HCT116 (cell line): Measurements from ENCODE around the gene CACNA1C. TPM values are rescaled to one million over a fixed set of nuclear protein-coding genes. Genes with fewer than 3 reads are reported as not detected.

Experiments used
- ATAC-seq: fragments of 200-7000 bp; cut with Tn5 transposase; 2 replicates; pipeline ENCODE4 v1.9.1; 2020; ENCODE audit warnings: mild to moderate bottlenecking, moderate library complexity
- BruUV-seq: library from RNA; stranded (reverse); fragments of 400-500 nt; replicated peaks from 2 replicates; lab custom pipeline; 2021; lab: Mats Ljungman, UMichigan
- CTCF ChIA-PET: fragments of 300-600 bp; sonication (Branson Sonifier 250); formaldehyde crosslinking; loops from one replicate; lab custom pipeline; 2021; ENCODE audit warnings: antibody characterized with exemption; lab: Charles Lee
- POLR2A ChIA-PET: fragments of 300-600, 350-600 bp; sonication (Branson Sonifier 250); formaldehyde crosslinking; loops from one replicate; lab custom pipeline; 2021; ENCODE audit warnings: antibody characterized with exemption; lab: Charles Lee
- RAD21 ChIA-PET, 2 experiments: fragments of 300-600 bp; sonication (Branson Sonifier 250); formaldehyde crosslinking; loops; one replicate each; lab custom pipeline; 2023; ENCODE audit warnings: low total read pairs in 2 of 2; ENCODE audit not compliant: uncharacterized antibody in 2 of 2, unreplicated experiment in 2 of 2, low non-redundant PET in 1 of 2; lab: Charles Lee
- DNase-seq: peaks from one replicate; pipeline ENCODE4 v3.0.0-alpha.2; 2010; ENCODE audit warnings: low read depth, low spot score
- H2AFZ ChIP-seq: fragments of 200-600 bp; shearing (Covaris generic), sonication (generic); 2 replicates; pipeline ENCODE4 v1.6.1; 2017; ENCODE audit warnings: low read depth, mixed run types, mixed read lengths, antibody characterized with exemption, low read length; ENCODE audit not compliant: poor library complexity, severe bottlenecking
- H3K27ac ChIP-seq: 2 replicates; pipeline ENCODE4 v1.5.1; 2012; ENCODE audit warnings: low read depth, low read length
- H3K27me3 ChIP-seq: fragments of 200-600 bp; sonication (generic); 2 replicates; pipeline ENCODE4 v1.6.1; 2016; ENCODE audit warnings: mixed run types, low read length, mixed read lengths; ENCODE audit not compliant: insufficient read depth
- H3K36me3 ChIP-seq, 2 experiments: fragments of 200-500 bp in 1 of 2; fragments of 200-600 bp in 1 of 2; sonication (Bioruptor generic) in 1 of 2; sonication (generic) in 1 of 2; 2 replicates each; pipeline versions ENCODE4 v1.5.1 to v1.6.1; 2014 to 2016; ENCODE audit warnings: low read length in 2 of 2, inconsistent platforms in 1 of 2, mixed read lengths in 1 of 2, mixed run types in 1 of 2; ENCODE audit not compliant: insufficient read depth in 2 of 2, control insufficient read depth in 1 of 2
- H3K4me1 ChIP-seq, 2 experiments: fragments of 200-600 bp in 1 of 2; sonication (generic) in 1 of 2; 2 replicates each; pipeline versions ENCODE4 v1.5.1 to v1.6.1; 2012 to 2017; ENCODE audit warnings: low read length in 2 of 2, inconsistent platforms in 1 of 2, mild to moderate bottlenecking in 1 of 2, mixed read lengths in 1 of 2, mixed run types in 1 of 2, moderate library complexity in 1 of 2; ENCODE audit not compliant: insufficient read depth in 2 of 2, control insufficient read depth in 1 of 2
- H3K4me2 ChIP-seq: fragments of 200-600 bp; sonication (generic); 2 replicates; pipeline ENCODE4 v1.6.1; 2017; ENCODE audit warnings: mixed run types, low read length, mixed read lengths
- H3K4me3 ChIP-seq, 2 experiments: fragments of 200-600 bp in 1 of 2; sonication (generic) in 1 of 2; replicated peaks in 1 of 2; 2 replicates each; pipeline ENCODE4 v1.5.1; 2011 to 2016; ENCODE audit warnings: low read length in 2 of 2, control low read depth in 1 of 2, low read depth in 1 of 2, mild to moderate bottlenecking in 1 of 2, mixed read lengths in 1 of 2, mixed run types in 1 of 2
- H3K79me2 ChIP-seq: fragments of 200-600 bp; sonication (generic); 2 replicates; pipeline ENCODE4 v1.6.1; 2017; ENCODE audit warnings: mild to moderate bottlenecking, mixed run types, low read length, moderate library complexity, mixed read lengths; ENCODE audit not compliant: insufficient read depth
- H3K9ac ChIP-seq: fragments of 200-600 bp; sonication (generic); 2 replicates; pipeline ENCODE4 v1.6.1; 2016; ENCODE audit warnings: low read length, mixed read lengths
- H3K9me2 ChIP-seq: fragments of 200-600 bp; sonication (generic), shearing (Covaris generic); 2 replicates; pipeline ENCODE4 v1.6.1; 2017; ENCODE audit warnings: mixed run types, mild to moderate bottlenecking, moderate library complexity; ENCODE audit not compliant: insufficient read depth
- H3K9me3 ChIP-seq, 2 experiments: fragments of 200-500 bp in 1 of 2; fragments of 200-600 bp in 1 of 2; sonication (Bioruptor generic) in 1 of 2; sonication (generic) in 1 of 2; 2 replicates each; pipeline ENCODE4 v1.6.1; 2014 to 2017; ENCODE audit warnings: low read length in 2 of 2, mixed read lengths in 2 of 2, inconsistent platforms in 1 of 2, low read depth in 1 of 2, mild to moderate bottlenecking in 1 of 2, mixed run types in 1 of 2, moderate library complexity in 1 of 2; ENCODE audit not compliant: control insufficient read depth in 1 of 2, insufficient read depth in 1 of 2
- H4K20me1 ChIP-seq: fragments of 200-600 bp; sonication (generic), shearing (Covaris generic); 2 replicates; pipeline ENCODE4 v1.6.1; 2017; ENCODE audit warnings: mixed run types, mild to moderate bottlenecking, moderate library complexity; ENCODE audit not compliant: insufficient read depth
- ELF1 ChIP-seq: IDR thresholded peaks from 2 replicates; pipeline ENCODE4 v1.6.1; 2012; ENCODE audit warnings: low read depth, borderline replicate concordance
- EZH2 ChIP-seq: fragments of 200-600 bp; sonication (generic); IDR thresholded peaks from 2 replicates; pipeline ENCODE4 v1.6.1; 2017; ENCODE audit warnings: antibody characterized with exemption, mixed run types
- EZH2phosphoT487 ChIP-seq: fragments of 200-600 bp; IDR thresholded peaks from 2 replicates; pipeline ENCODE4 v1.6.1; 2018; ENCODE audit warnings: antibody characterized with exemption, borderline replicate concordance
- FOSL1 ChIP-seq: IDR thresholded peaks from 2 replicates; pipeline ENCODE4 v1.6.1; 2012; ENCODE audit warnings: low read depth
- POLR2A ChIP-seq: IDR thresholded peaks from 2 replicates; pipeline ENCODE4 v1.7.0; 2011; ENCODE audit warnings: borderline replicate concordance; ENCODE audit not compliant: insufficient read depth, insufficient read length; ENCODE audit errors: extremely low read depth
- POLR2AphosphoS5 ChIP-seq: IDR thresholded peaks from 2 replicates; pipeline ENCODE4 v1.6.1; 2011; ENCODE audit warnings: mild to moderate bottlenecking, low read depth, low read length, moderate library complexity
- RAD21 ChIP-seq: IDR thresholded peaks from 2 replicates; pipeline ENCODE4 v1.6.1; 2012; ENCODE audit warnings: low read depth, mild to moderate bottlenecking
- YY1 ChIP-seq: IDR thresholded peaks from 2 replicates; pipeline ENCODE4 v1.6.1; 2011; ENCODE audit warnings: low read length, low read depth, moderate library complexity, mild to moderate bottlenecking; ENCODE audit not compliant: insufficient replicate concordance; ENCODE audit errors: extremely low read depth
- intact Hi-C: fragments of 100-400 bp; cut with micrococcal nuclease; formaldehyde crosslinking; loops from 2 replicates; pipeline ENCODE4 v1.10.0; 2022
- total RNA-seq: library from RNA; stranded (reverse); gene quantifications from one replicate; pipeline ENCODE4 v1.2.1, GENCODE V29; 2021; ENCODE audit not compliant: unreplicated experiment
- TF ChIP-seq, protein P1 (sequence below), 3 experiments: fragments of 200-600 bp in 1 of 3; sonication (generic) in 1 of 3; IDR thresholded peaks in 2 of 3; conservative IDR thresholded peaks in 1 of 3; 2 replicates each; pipeline ENCODE4 v1.5.1; 2012 to 2017; ENCODE audit warnings: low read depth in 2 of 3, low read length in 2 of 3, antibody characterized with exemption in 1 of 3, borderline replicate concordance in 1 of 3, control low read depth in 1 of 3, mild to moderate bottlenecking in 1 of 3, mixed read lengths in 1 of 3, mixed run types in 1 of 3, moderate library complexity in 1 of 3; ENCODE audit not compliant: insufficient read depth in 1 of 3
- TF ChIP-seq, protein P2 (sequence below): IDR thresholded peaks from 2 replicates; pipeline ENCODE4 v1.6.1; 2012; ENCODE audit warnings: low read depth
- TF ChIP-seq, protein P3 (sequence below): IDR thresholded peaks from 2 replicates; pipeline ENCODE4 v1.6.1; 2012

CACNA1C gene
- total RNA-seq, 1 experiment from 2014 or later: 0.05 TPM

DNA sequence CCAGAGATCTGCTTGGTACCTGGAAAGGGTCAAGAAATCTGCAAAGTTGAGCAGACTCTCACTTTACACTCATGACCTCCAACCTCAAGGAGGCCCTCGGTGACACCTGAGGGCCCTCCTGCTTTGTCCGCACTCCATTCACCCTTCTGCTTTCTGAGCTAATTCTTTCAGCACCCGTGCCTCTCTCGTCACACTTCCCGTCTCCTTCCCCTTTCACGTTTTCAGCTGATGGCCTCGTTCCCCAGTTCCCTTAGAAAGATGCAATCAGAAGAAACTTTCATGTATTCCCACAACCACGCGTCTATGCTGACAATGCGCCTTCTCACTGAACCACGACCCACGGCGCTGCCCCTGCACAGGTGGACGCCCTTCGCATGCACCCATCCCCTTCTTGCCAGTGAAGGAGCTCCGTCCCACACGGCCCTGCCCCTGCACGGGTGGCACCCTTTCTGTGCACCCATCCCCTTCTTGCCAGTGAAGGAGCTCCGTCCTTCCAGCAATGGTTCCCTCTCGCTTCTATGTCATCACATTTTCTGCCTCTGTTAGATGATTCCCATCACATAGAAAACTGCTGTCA is 401.9 kb downstream of the CACNA1C start:
- no peaks in the 10 kb centered on the region for H3K9me3 ChIP-seq
- H4K20me1 ChIP-seq: no peaks in the 10 kb centered on the region
- DNase-seq (no peak), ATAC-seq (no peak)
- H3K4me2 ChIP-seq: no peak overlapping the region
- H3K9me2 ChIP-seq: no peaks in the 10 kb centered on the region
- no peaks in the 10 kb centered on the region for H3K4me1 ChIP-seq
- peaks cover 5% of the 10 kb centered on the region; the same call in 1 of the 2 replicates for H3K27me3 ChIP-seq
- H3K4me3 ChIP-seq: no peak overlapping the region
- TF ChIP-seq, protein P1, sequence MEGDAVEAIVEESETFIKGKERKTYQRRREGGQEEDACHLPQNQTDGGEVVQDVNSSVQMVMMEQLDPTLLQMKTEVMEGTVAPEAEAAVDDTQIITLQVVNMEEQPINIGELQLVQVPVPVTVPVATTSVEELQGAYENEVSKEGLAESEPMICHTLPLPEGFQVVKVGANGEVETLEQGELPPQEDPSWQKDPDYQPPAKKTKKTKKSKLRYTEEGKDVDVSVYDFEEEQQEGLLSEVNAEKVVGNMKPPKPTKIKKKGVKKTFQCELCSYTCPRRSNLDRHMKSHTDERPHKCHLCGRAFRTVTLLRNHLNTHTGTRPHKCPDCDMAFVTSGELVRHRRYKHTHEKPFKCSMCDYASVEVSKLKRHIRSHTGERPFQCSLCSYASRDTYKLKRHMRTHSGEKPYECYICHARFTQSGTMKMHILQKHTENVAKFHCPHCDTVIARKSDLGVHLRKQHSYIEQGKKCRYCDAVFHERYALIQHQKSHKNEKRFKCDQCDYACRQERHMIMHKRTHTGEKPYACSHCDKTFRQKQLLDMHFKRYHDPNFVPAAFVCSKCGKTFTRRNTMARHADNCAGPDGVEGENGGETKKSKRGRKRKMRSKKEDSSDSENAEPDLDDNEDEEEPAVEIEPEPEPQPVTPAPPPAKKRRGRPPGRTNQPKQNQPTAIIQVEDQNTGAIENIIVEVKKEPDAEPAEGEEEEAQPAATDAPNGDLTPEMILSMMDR (IDR thresholded peaks at IDR 0.05 in 2 of 3, conservative IDR thresholded peaks at IDR 0.05 in 1 of 3; ENCODE audit: borderline replicate concordance in 1 of 3, insufficient read depth in 1 of 3, low read depth in 2 of 3, low read length in 2 of 3): no peak
- no peaks in the 10 kb centered on the region for H3K36me3 ChIP-seq
- H3K79me2 ChIP-seq: no peaks in the 10 kb centered on the region
- intact Hi-C loops: no loop called here
- BruUV-seq: no TSS peak
- H3K27ac ChIP-seq: no peak overlapping the region
- RAD21 ChIA-PET: no interaction called here
- CTCF ChIA-PET: no interaction called here
- POLR2A ChIA-PET: no interaction called here
- no peak overlapping the region for H2AFZ ChIP-seq
- H3K9ac ChIP-seq: no peak overlapping the region

DNA sequence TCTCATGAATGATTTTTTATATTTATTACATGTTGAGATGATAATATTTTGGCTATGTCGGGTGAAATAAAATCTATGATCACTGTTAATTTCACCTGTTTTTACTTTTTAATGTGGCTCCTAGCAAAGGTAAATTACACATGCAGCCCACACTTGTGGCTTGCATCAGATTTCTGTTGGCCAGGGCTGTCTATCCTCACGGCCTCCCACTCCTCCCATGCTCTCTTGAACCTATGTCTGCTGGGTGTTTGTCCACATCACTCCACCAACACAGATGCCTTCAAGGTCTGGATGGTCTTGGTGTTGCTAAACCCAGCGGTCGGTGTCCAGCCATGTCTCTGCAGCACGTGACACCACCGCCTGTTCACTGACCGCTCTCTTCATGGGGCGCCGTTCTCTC is 402.6 kb downstream of the CACNA1C start:
- Histone ChIP-seq H3K36me3 (no peaks in the 10 kb centered on the region), H3K4me1 (no peaks in the 10 kb centered on the region), H3K4me3 (no peak overlapping the region), H3K9me2 (no peaks in the 10 kb centered on the region), H3K79me2 (no peaks in the 10 kb centered on the region), H3K4me2 (no peak overlapping the region), H3K9me3 (no peaks in the 10 kb centered on the region), H3K9ac (no peak overlapping the region), H3K27ac (no peak overlapping the region), H4K20me1 (no peaks in the 10 kb centered on the region), H3K27me3 (peaks cover 5% of the 10 kb centered on the region; the same call in 1 of the 2 replicates), H2AFZ (no peak overlapping the region)
- CTCF ChIA-PET: no interaction called here
- DNase-seq (no peak), ATAC-seq (no peak)
- no TSS peak for BruUV-seq
- RAD21 ChIA-PET: no interaction called here
- intact Hi-C loops: no loop called here
- POLR2A ChIA-PET: no interaction called here
- TF ChIP-seq FOSL1 (no peak), YY1 (no peak), ELF1 (no peak), EZH2phosphoT487 (no peak), POLR2AphosphoS5 (no peak), POLR2A (no peak), RAD21 (no peak), EZH2 (no peak)
- TF ChIP-seq, protein P2, sequence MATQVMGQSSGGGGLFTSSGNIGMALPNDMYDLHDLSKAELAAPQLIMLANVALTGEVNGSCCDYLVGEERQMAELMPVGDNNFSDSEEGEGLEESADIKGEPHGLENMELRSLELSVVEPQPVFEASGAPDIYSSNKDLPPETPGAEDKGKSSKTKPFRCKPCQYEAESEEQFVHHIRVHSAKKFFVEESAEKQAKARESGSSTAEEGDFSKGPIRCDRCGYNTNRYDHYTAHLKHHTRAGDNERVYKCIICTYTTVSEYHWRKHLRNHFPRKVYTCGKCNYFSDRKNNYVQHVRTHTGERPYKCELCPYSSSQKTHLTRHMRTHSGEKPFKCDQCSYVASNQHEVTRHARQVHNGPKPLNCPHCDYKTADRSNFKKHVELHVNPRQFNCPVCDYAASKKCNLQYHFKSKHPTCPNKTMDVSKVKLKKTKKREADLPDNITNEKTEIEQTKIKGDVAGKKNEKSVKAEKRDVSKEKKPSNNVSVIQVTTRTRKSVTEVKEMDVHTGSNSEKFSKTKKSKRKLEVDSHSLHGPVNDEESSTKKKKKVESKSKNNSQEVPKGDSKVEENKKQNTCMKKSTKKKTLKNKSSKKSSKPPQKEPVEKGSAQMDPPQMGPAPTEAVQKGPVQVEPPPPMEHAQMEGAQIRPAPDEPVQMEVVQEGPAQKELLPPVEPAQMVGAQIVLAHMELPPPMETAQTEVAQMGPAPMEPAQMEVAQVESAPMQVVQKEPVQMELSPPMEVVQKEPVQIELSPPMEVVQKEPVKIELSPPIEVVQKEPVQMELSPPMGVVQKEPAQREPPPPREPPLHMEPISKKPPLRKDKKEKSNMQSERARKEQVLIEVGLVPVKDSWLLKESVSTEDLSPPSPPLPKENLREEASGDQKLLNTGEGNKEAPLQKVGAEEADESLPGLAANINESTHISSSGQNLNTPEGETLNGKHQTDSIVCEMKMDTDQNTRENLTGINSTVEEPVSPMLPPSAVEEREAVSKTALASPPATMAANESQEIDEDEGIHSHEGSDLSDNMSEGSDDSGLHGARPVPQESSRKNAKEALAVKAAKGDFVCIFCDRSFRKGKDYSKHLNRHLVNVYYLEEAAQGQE: no peak
- TF ChIP-seq, protein P1 (IDR thresholded peaks at IDR 0.05 in 2 of 3, conservative IDR thresholded peaks at IDR 0.05 in 1 of 3; ENCODE audit: borderline replicate concordance in 1 of 3, insufficient read depth in 1 of 3, low read depth in 2 of 3, low read length in 2 of 3): no peak
- TF ChIP-seq, protein P3, sequence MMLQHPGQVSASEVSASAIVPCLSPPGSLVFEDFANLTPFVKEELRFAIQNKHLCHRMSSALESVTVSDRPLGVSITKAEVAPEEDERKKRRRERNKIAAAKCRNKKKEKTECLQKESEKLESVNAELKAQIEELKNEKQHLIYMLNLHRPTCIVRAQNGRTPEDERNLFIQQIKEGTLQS: no peak
